ENCODE results near the gene PCP2.

DNA sequence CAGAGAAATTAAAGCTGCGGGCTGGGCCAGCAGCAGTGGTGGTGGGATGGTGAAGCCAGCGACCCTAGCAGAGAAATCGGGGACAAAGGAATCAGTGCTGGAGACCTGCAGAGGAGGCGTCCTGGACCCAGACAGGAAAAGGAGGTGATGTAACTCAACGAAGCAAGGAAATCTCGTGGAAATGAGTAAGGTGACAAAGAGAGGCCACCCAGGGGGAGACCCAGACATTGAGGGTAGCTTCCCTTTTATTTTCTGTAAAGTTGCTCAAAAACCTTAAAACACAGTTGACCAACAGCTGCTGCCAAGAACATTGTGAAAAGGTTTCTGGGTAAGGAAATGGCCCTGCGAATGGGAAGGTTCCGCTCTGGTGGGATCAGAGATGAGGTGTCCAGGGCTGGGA lies 22.1 kb upstream of the PCP2 start:
- TF ChIP-seq CTCF (conservative IDR thresholded peaks at IDR 0.05) (no peak), ZFX (IDR thresholded peaks at IDR 0.05) (no peak)
